BLaER1 (cell line): ENCODE measurements around the gene CHST12.

Experiments used
- H3K27ac ChIP-seq: shearing (Covaris generic); formaldehyde crosslinking; 2 replicates; pipeline ENCODE4 v1.8.1; 2022
- H3K27me3 ChIP-seq: shearing (Covaris generic); formaldehyde crosslinking; 2 replicates; pipeline ENCODE4 v1.8.1; 2022
- H3K36me3 ChIP-seq: shearing (Covaris generic); formaldehyde crosslinking; 2 replicates; pipeline ENCODE4 v1.8.1; 2022
- H3K4me1 ChIP-seq: shearing (Covaris generic); formaldehyde crosslinking; 2 replicates; pipeline ENCODE4 v1.8.1; 2022
- H3K4me2 ChIP-seq: shearing (Covaris generic); formaldehyde crosslinking; 2 replicates; pipeline ENCODE4 v1.8.1; 2022
- H3K4me3 ChIP-seq: shearing (Covaris generic); formaldehyde crosslinking; 2 replicates; pipeline ENCODE4 v1.8.1; 2022
- H3K9ac ChIP-seq: shearing (Covaris generic); formaldehyde crosslinking; 2 replicates; pipeline ENCODE4 v1.8.1; 2022
- H3K9me3 ChIP-seq: shearing (Covaris generic); formaldehyde crosslinking; 2 replicates; pipeline ENCODE4 v1.8.1; 2022
- H4K20me1 ChIP-seq: shearing (Covaris generic); formaldehyde crosslinking; 2 replicates; pipeline ENCODE4 v1.8.1; 2022
- Cebpa-rat ChIP-seq: shearing (Covaris generic); IDR thresholded peaks from 2 replicates; pipeline ENCODE4 v1.8.1; 2022

CHST12 gene

DNA sequence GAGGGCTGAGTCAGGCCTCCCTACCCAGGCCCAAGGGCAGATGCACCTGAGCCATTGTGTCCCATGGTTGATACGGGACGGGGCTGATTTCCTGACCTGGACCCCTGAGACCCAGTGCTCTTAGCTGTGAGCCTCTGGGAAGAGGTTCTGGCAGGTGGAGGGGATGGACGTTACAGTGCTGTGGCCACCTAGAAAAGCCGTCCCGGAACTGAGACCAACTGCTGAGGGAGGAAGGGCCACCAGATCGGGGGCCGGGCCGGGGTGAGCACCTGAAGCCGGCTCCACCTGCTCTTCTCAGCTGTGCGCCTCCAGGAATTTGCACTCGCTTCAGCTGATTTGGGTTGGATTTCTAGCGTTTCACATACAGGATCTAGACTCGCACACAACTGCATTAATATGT is 35.4 kb downstream of the CHST12 start:
- H3K9ac ChIP-seq: peak overlapping the region; percentile 32; the same call in 1 of the 2 replicates
- H3K9me3 ChIP-seq: no peaks in the 10 kb centered on the region
- H3K4me1 ChIP-seq: peaks cover 53% of the 10 kb centered on the region
- H3K36me3 ChIP-seq: peaks cover 46% of the 10 kb centered on the region
- no peaks in the 10 kb centered on the region for H3K27me3 ChIP-seq
- H4K20me1 ChIP-seq: peaks cover 70% of the 10 kb centered on the region
- no peak for TF ChIP-seq Cebpa-rat
- peak overlapping the region; percentile 36 for H3K27ac ChIP-seq
- peak overlapping the region; percentile 88 for H3K4me2 ChIP-seq
- H3K4me3 ChIP-seq: no peak overlapping the region

DNA sequence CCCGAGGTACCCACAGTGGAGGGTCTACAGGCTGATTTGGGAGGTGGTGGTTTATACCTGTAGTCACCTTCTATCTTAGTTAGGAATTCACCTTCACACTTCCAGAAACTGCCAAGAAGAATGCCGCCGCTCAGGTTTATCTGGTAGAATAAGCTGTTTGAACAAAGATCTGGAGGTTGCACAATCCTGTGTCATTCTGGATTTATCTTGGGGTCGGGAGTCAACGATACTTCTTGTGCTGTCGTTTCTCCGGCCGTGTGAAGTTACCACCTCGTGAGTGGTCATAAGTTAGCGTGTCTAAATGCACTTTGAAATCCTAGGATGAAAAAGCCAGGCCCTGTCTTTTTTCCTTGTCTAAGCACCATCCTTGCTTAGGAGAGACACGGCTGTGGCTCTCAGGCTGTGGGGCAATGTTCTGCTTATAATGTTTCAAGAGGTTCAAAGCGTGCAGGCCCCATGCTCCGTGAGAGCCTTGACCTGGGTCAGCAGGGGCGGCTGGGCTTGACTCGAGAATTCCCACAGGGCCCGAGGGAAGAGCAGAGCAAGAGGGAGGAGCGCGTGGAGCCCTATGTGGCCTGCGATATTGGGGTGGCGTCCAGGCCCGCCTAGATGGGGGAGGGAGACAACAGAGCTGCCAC is 37.3 kb downstream of the CHST12 start:
- Histone ChIP-seq H3K4me2 (peak overlapping the region; percentile 49), H4K20me1 (peaks cover 54% of the 10 kb centered on the region), H3K4me3 (no peak overlapping the region), H3K36me3 (peaks cover 29% of the 10 kb centered on the region), H3K9me3 (no peaks in the 10 kb centered on the region), H3K9ac (no peak overlapping the region), H3K27me3 (no peaks in the 10 kb centered on the region), H3K27ac (peak overlapping the region; percentile 38; the same call in 1 of the 2 replicates), H3K4me1 (peaks cover 48% of the 10 kb centered on the region)
- TF ChIP-seq Cebpa-rat: 0 out of 2 replicates have a peak, but pooled peaks have one; percentile 38

- Histone ChIP-seq H3K27me3 (no peaks in the 10 kb centered on the region), H3K27ac (no peak overlapping the region), H3K4me3 (no peak overlapping the region), H3K9ac (no peak overlapping the region), H3K4me2 (0 out of 2 replicates have a peak overlapping the region, but pooled peaks have one; percentile 49), H4K20me1 (peaks cover 46% of the 10 kb centered on the region), H3K9me3 (no peaks in the 10 kb centered on the region), H3K36me3 (peaks cover 22% of the 10 kb centered on the region), H3K4me1 (peaks cover 56% of the 10 kb centered on the region)
- TF ChIP-seq Cebpa-rat: no peak
Measured at GRCh38 chr7:2441430-2442058, 38.1 kb downstream of the CHST12 start.

DNA sequence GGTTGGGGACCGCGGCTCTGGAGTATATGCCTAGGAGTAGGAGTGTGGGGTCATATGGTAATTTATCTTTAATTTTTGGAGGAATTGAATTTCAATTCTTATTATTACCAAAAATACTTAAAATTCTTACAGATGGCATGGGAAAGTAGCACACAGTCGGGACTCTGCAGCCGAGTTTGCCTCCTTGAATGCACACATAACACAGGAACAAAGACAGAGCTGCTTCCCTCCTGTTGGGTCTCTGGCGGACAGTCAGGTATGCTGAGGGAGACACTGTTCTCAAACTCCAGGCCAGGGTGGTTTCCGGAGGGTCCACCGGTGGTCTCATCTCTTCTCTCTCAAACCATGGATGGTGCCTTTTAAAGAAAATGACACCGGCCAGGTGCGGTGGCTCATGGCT is 40.1 kb downstream of the CHST12 start:
- H3K9ac ChIP-seq: no peak overlapping the region
- H3K4me2 ChIP-seq: no peak overlapping the region
- H3K9me3 ChIP-seq: no peaks in the 10 kb centered on the region
- no peak overlapping the region for H3K27ac ChIP-seq
- H3K4me3 ChIP-seq: no peak overlapping the region
- H3K36me3 ChIP-seq: peaks cover 12% of the 10 kb centered on the region
- TF ChIP-seq Cebpa-rat: no peak
- H4K20me1 ChIP-seq: peaks cover 34% of the 10 kb centered on the region
- H3K4me1 ChIP-seq: peaks cover 46% of the 10 kb centered on the region
- H3K27me3 ChIP-seq: no peaks in the 10 kb centered on the region

DNA sequence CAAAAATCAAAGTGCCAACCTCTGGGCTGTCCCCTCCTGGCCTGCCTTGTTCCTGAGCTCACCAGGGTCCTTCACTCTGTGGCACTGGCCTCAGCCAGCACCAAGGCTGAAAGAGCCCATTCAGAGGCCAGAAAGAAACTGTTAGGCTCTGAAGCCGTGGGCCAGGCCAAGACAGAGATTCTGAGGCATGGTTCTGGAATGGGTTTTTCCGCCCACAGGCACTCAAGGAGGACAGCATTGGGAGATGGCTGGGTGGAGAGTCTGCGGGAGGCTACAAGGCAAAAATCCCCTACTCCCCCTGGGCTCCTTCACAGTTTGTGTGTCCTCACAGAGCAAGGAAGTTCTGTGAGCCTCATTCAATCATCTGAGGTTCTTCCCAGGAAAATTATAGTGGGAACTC is 41.1 kb downstream of the CHST12 start:
- Histone ChIP-seq H3K4me3 (no peak overlapping the region), H3K36me3 (peaks cover 12% of the 10 kb centered on the region), H3K27ac (peak overlapping the region; percentile 4; the same call in 1 of the 2 replicates), H3K27me3 (no peaks in the 10 kb centered on the region), H3K9ac (no peak overlapping the region), H3K9me3 (no peaks in the 10 kb centered on the region), H3K4me2 (no peak overlapping the region), H4K20me1 (peaks cover 26% of the 10 kb centered on the region), H3K4me1 (peaks cover 40% of the 10 kb centered on the region)
- TF ChIP-seq Cebpa-rat: no peak

DNA sequence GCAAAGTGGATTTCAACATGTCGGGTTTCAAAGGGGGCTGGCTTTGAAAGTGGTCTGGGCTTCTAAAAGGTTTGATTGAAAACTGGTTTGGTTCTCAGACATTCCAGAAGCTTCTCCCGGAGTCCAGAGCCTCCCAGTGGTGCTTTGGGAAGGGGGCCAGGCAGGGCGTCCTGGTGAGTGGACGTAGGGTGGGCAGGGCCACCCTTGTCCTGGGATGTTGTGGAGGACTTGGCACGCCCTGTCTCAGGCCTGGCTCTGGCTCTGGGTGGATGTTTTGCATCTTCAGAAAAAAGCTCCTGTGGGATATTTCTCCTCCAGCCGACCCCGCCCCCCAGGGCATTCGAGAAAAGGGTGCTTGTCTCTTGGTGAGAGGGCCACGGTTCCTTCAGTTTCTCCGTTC is 41.6 kb downstream of the CHST12 start:
- Histone ChIP-seq H3K27ac (0 out of 2 replicates have a peak overlapping the region, but pooled peaks have one; percentile 4), H3K4me1 (peaks cover 41% of the 10 kb centered on the region), H4K20me1 (peaks cover 26% of the 10 kb centered on the region), H3K9ac (no peak overlapping the region), H3K27me3 (no peaks in the 10 kb centered on the region), H3K4me3 (no peak overlapping the region), H3K9me3 (no peaks in the 10 kb centered on the region), H3K4me2 (no peak overlapping the region), H3K36me3 (peaks cover 9% of the 10 kb centered on the region)
- no peak for TF ChIP-seq Cebpa-rat

DNA sequence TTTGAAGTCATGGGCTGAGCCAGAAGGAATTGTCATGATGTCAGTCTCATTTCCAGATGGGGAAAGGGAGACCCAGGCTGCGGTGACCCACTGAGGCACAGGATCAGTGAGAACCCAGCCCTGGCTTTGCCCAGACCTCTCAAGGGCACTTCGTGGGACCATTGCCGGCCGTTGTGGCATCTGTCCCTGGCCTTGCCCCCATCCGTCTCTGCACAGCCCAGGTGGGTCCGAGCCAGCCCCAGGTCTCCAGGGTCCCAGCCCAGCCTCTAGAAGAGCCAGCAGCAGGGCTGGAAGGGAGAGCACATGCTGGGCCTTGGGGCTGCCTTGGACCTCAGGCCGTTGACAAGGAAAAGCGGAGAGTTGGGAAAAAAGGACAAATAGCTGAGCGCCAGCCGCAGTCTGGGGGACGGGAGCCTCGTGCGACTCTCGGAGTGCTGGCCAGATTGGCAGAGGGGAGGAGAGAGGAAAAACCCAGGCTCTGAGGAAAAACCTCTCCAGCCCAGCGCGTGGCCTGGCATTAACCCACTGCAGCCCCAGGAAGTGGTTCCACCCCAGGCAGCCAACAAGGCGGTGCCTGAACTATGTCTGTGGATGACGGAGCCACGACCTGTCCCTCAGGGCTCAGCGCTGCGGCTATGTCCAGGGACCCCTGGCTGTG is 42.6 kb downstream of the CHST12 start:
- Histone ChIP-seq H3K36me3 (peaks cover 9% of the 10 kb centered on the region), H3K4me1 (peaks cover 41% of the 10 kb centered on the region), H3K9ac (0 out of 2 replicates have a peak overlapping the region, but pooled peaks have one; percentile 29), H3K4me3 (no peak overlapping the region), H4K20me1 (peaks cover 17% of the 10 kb centered on the region), H3K27me3 (no peaks in the 10 kb centered on the region), H3K27ac (peak overlapping the region; percentile 13; the same call in 1 of the 2 replicates), H3K4me2 (peak overlapping the region; percentile 28), H3K9me3 (no peaks in the 10 kb centered on the region)
- TF ChIP-seq Cebpa-rat: no peak

- Histone ChIP-seq H3K4me2 (peak overlapping the region; percentile 28; the same call in 1 of the 2 replicates), H3K4me3 (no peak overlapping the region), H3K9ac (0 out of 2 replicates have a peak overlapping the region, but pooled peaks have one; percentile 29), H3K36me3 (peaks cover 9% of the 10 kb centered on the region), H3K27me3 (no peaks in the 10 kb centered on the region), H3K9me3 (no peaks in the 10 kb centered on the region), H3K4me1 (peaks cover 41% of the 10 kb centered on the region), H4K20me1 (peaks cover 11% of the 10 kb centered on the region; the same call in 1 of the 2 replicates), H3K27ac (peak overlapping the region; percentile 13; the same call in 1 of the 2 replicates)
- TF ChIP-seq Cebpa-rat: no peak
Measured at GRCh38 chr7:2446676-2447075, 43.3 kb downstream of the CHST12 start.

GRCh38 chr7:2450198-2451107 is 47.0 kb downstream of the CHST12 start:
- Histone ChIP-seq H3K4me3 (no peak overlapping the region), H3K36me3 (0 out of 2 replicates have a peak, but pooled peaks cover 3% of the 10 kb centered on the region), H3K27ac (0 out of 2 replicates have a peak overlapping the region, but pooled peaks have one; percentile 30), H4K20me1 (peaks cover 9% of the 10 kb centered on the region; the same call in 1 of the 2 replicates), H3K9ac (peak overlapping the region; percentile 24; the same call in 1 of the 2 replicates), H3K9me3 (no peaks in the 10 kb centered on the region), H3K4me2 (peak overlapping the region; percentile 98), H3K4me1 (peaks cover 47% of the 10 kb centered on the region), H3K27me3 (no peaks in the 10 kb centered on the region)
- TF ChIP-seq Cebpa-rat: no peak
